T47D (cell line): ENCODE measurements around the gene CD52.

Source experiments
- DNase-seq, 2 experiments: peaks; one replicate each; pipeline versions ENCODE4 v3.0.0 to v3.0.0-alpha.2; 2011 to 2012; ENCODE audit warnings: low read depth in 1 of 2, low spot score in 1 of 2
- JUND ChIP-seq: IDR thresholded peaks from 2 replicates; pipeline ENCODE4 v1.6.1; 2012; ENCODE audit warnings: low read depth
- in situ Hi-C: cut with HindIII; loops from 2 replicates; pipeline ENCODE4 v1.10.0; 2016; ENCODE audit warnings: low sequenced_read_pairs, low pct_unique_long_range_greater_than_20kb

CD52 gene

DNA sequence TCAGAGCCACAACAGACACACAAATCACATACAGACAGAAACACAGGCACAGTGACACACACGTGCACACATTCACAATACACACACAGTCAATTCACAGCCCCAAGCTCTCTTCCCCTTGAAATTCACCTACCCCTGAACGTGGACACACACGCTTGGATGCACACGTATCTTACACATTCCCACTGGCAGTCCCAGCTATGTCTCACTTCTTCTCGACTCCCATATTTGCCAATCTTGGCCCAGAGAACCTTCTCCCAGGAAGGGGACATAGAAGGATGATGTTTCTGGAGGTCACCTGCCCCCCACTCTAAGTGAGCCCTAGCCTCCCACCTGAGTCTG lies 34.6 kb downstream of the CD52 start:
- DNase-seq, result no peak
- TF ChIP-seq JUND, result no peak
- in situ Hi-C loops, result no loop called here

GRCh38 chr1:26353210-26353859 lies 35.6 kb downstream of the CD52 start:
- in situ Hi-C loops, result no loop called here
- DNase-seq, result no peak
- TF ChIP-seq JUND, result no peak

GRCh38 chr1:26353976-26354820 lies 36.4 kb downstream of the CD52 start, which contains the start of gene CRYBG2:
CRYBG2 (minus strand) TSS chr1:26354130; CDS start chr1:26346657, 7,473 bp downstream.
- TF ChIP-seq JUND, result no peak
- in situ Hi-C loops, result no loop called here
- DNase-seq, result peak; percentile 77 to 89

DNA sequence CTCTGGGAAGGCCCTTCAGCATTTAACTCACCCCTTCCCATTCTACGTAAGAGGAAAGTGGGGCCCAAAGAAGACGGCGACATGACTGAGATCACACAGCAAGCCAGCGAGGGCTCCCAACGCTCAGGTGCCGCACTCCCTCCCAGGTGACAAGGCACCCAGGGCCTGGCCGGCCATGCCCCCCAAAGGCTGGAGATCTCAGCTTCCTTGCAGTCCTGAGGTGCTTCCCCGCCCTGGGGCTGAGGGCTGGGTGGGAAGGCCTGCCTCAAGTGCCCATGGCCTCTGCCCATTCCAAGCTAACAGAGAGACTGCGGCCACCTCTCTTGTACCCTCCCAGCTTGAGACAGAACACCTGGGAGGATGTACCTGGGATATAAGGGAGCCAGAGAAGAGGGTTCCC lies 37.2 kb downstream of the CD52 start:
- in situ Hi-C loops, result no loop called here
- no peak for DNase-seq
- no peak for TF ChIP-seq JUND

DNA sequence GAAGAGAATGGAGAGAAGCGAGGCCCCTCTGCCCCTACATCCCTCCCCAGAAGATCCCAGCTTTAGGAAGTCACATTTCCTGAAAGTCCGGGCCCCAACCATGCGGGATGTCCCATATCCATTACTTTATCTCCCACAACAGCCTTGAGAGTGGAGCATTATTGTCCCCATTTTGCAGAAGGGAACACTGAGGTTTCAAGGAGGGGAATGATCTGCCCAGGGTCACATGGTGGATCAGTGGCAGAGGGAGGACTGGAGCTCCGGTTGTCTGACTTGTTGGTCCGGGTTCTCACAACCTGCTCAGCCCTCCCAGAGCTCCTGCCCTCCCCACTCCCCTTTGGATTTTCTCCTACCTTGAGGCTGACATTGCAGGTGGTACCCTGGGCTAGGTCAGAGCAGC lies 38.3 kb downstream of the CD52 start:
- DNase-seq, result peak in 1 of 2 experiments; percentile 34
- in situ Hi-C loops, result no loop called here
- TF ChIP-seq JUND, result no peak

DNA sequence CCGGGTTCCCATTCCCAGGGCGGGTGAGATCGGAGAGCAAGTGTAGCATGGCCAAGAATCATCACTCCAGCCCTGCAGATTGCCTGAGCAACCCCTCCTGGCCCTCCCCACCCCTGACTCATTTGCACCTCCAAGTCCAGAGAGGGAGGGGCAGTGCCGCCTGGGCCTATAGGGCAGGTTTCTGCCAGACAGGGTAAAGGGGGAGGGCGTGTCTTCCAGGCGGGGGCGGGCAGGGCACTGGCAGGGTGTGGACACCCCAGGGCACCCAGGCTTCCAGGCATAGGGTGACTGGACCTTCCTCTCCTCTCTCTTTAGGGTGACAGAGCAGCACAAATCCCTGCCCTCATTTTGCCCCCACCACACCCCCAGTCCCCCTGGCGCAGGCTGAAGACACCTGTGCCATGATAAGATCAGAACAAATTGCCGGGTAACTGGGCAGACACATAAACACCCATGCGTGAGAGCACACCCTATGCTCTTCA lies 39.4 kb downstream of the CD52 start:
- peak in 1 of 2 experiments; percentile 56 for DNase-seq
- in situ Hi-C loops, result no loop called here
- no peak for TF ChIP-seq JUND

DNA sequence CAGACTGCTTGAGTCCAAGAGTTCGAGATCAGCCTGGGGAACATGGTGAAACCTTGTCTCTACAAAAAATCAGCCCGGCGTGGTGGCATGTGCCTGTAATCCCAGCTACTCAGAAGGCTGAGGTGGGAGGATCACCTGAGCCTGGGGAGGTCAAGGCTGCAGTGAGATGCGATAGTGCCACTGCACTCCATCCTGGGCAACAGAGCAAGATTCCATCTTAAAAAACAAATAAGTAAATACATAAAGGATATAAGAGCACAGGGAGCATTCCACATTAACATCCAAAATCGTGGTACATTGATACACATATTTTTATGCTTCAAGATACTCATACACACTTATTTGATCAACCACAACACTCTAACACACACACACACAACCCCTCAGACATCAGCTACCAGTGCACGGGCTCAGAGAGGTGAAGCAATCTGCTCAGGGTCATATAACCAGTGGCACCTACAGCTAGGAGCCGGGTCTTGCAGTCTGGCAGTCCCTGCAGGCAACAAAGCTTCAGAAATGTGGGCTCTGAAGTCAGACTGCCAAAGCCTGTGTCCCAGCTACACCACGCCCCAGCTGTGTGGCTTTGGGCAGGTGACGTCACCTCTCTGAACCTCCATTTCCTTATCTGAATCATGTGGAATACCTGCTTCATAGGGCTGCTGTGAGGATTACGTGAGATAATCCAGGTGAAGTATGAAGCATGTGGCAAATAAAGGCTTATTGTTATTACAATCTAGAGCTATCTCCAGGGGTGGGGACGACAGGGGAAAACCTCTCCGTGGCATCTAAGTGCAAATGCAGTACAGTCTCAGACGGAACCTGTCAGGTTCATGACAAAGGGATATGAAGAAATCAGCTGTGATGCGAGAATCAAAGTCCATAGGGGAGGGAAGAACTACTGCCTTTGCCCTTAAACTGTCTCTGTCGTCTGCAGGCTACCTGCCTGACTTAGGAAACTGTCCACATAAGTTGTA lies 40.9 kb downstream of the CD52 start:
- peak in 1 of 2 experiments; percentile 19 for DNase-seq
- TF ChIP-seq JUND, result no peak

GRCh38 chr1:26359981-26360806 lies 42.4 kb downstream of the CD52 start:
- in situ Hi-C loops, result no loop called here
- TF ChIP-seq JUND, result no peak
- no peak for DNase-seq

More for the DNA sequence above, 40.9 kb downstream of the CD52 start:
- in situ Hi-C loops, result no loop called here

GRCh38 chr1:26360807-26361604 lies 43.2 kb downstream of the CD52 start:
- TF ChIP-seq JUND, result no peak
- in situ Hi-C loops, result no loop called here
- no peak for DNase-seq

- no peak for DNase-seq
- in situ Hi-C loops, result no loop called here
- no peak for TF ChIP-seq JUND
Measured at GRCh38 chr1:26361605-26362122, 43.9 kb downstream of the CD52 start.

- TF ChIP-seq JUND, result no peak
- in situ Hi-C loops, result no loop called here
- DNase-seq, result no peak
Measured at GRCh38 chr1:26362331-26362730, 44.6 kb downstream of the CD52 start.
